ENCODE data around the gene TSPYL4.
A peak's percentile ranks its signal among the peaks of the same experiment; 100 is the strongest.

The TSPYL4 gene

GRCh38 chr6:116277124-116277523 is 23.2 kb upstream of the TSPYL4 start:
- H3K36me3 ChIP-seq (ENCODE audit: control insufficient read depth in 5 of 5, insufficient read depth in 5 of 5, low read length in 5 of 5): peaks cover 5 to 23% (median 7%) of the 10 kb centered on the region in 5 donors
- H3K9me3 ChIP-seq (ENCODE audit: control insufficient read depth in 5 of 5, low read length in 5 of 5): no peaks in the 10 kb centered on the region
- H3K4me1 ChIP-seq (ENCODE audit: control insufficient read depth in 5 of 5, insufficient read depth in 5 of 5, low read length in 5 of 5): peaks cover 14 to 55% (median 52%) of the 10 kb centered on the region in 5 donors
- H3K27ac ChIP-seq (ENCODE audit: low read depth, low read length): no peak overlapping the region
- no peaks in the 10 kb centered on the region for H3K27me3 ChIP-seq (ENCODE audit: control insufficient read depth in 5 of 5, insufficient read depth in 4 of 5, low read length in 5 of 5)
- H3K4me3 ChIP-seq (ENCODE audit: low read depth in 1 of 5, low read length in 5 of 5): peak overlapping the region; percentile 35 to 98 (median 49)
- peak overlapping the region; percentile 6 to 68 (median 60) for H3K9ac ChIP-seq (ENCODE audit: low read length in 5 of 5)

- peaks cover 2 to 21% (median 7%) of the 10 kb centered on the region in 5 donors for H3K36me3 ChIP-seq (ENCODE audit: control insufficient read depth in 5 of 5, insufficient read depth in 5 of 5, low read length in 5 of 5)
- no peak overlapping the region for H3K27ac ChIP-seq (ENCODE audit: low read depth, low read length)
- H3K9me3 ChIP-seq (ENCODE audit: control insufficient read depth in 5 of 5, low read length in 5 of 5): no peaks in the 10 kb centered on the region
- H3K4me1 ChIP-seq (ENCODE audit: control insufficient read depth in 5 of 5, insufficient read depth in 5 of 5, low read length in 5 of 5): peaks cover 2 to 13% (median 12%) of the 10 kb centered on the region in 5 donors
- no peak overlapping the region for H3K9ac ChIP-seq (ENCODE audit: low read length in 5 of 5)
- H3K4me3 ChIP-seq (ENCODE audit: low read depth in 1 of 5, low read length in 5 of 5): no peak overlapping the region
- no peaks in the 10 kb centered on the region for H3K27me3 ChIP-seq (ENCODE audit: control insufficient read depth in 5 of 5, insufficient read depth in 4 of 5, low read length in 5 of 5)
Measured at GRCh38 chr6:116271149-116271708, 17.4 kb upstream of the TSPYL4 start.

- Histone ChIP-seq H3K4me3 (ENCODE audit: low read depth in 1 of 5, low read length in 5 of 5) (no peak overlapping the region), H3K27me3 (ENCODE audit: control insufficient read depth in 5 of 5, insufficient read depth in 4 of 5, low read length in 5 of 5) (no peaks in the 10 kb centered on the region), H3K36me3 (ENCODE audit: control insufficient read depth in 5 of 5, insufficient read depth in 5 of 5, low read length in 5 of 5) (peaks cover 2 to 23% (median 4%) of the 10 kb centered on the region in 5 donors), H3K4me1 (ENCODE audit: control insufficient read depth in 5 of 5, insufficient read depth in 5 of 5, low read length in 5 of 5) (no peaks in the 10 kb centered on the region), H3K9ac (ENCODE audit: low read length in 5 of 5) (no peak overlapping the region), H3K9me3 (ENCODE audit: control insufficient read depth in 5 of 5, low read length in 5 of 5) (peaks cover 0 to 1% (median 0%) of the 10 kb centered on the region in 5 donors), H3K27ac (ENCODE audit: low read depth, low read length) (no peak overlapping the region)
Measured at GRCh38 chr6:116268589-116269293, 14.9 kb upstream of the TSPYL4 start.

GRCh38 chr6:116267836-116268588 is 14.1 kb upstream of the TSPYL4 start:
- Histone ChIP-seq H3K4me3 (ENCODE audit: low read depth in 1 of 5, low read length in 5 of 5) (no peak overlapping the region), H3K27me3 (ENCODE audit: control insufficient read depth in 5 of 5, insufficient read depth in 4 of 5, low read length in 5 of 5) (no peaks in the 10 kb centered on the region), H3K36me3 (ENCODE audit: control insufficient read depth in 5 of 5, insufficient read depth in 5 of 5, low read length in 5 of 5) (peaks cover 0 to 17% (median 4%) of the 10 kb centered on the region in 5 donors), H3K9me3 (ENCODE audit: control insufficient read depth in 5 of 5, low read length in 5 of 5) (peaks cover 0 to 5% (median 0%) of the 10 kb centered on the region in 5 donors), H3K9ac (ENCODE audit: low read length in 5 of 5) (no peak overlapping the region), H3K4me1 (ENCODE audit: control insufficient read depth in 5 of 5, insufficient read depth in 5 of 5, low read length in 5 of 5) (no peaks in the 10 kb centered on the region), H3K27ac (ENCODE audit: low read depth, low read length) (no peak overlapping the region)

- H3K9ac ChIP-seq (ENCODE audit: low read length in 5 of 5): no peak overlapping the region
Measured at GRCh38 chr6:116266803-116267202, 12.9 kb upstream of the TSPYL4 start.

GRCh38 chr6:116265041-116265829 is 11.4 kb upstream of the TSPYL4 start:
- Histone ChIP-seq H3K27ac (ENCODE audit: low read depth, low read length) (no peak overlapping the region), H3K9me3 (ENCODE audit: control insufficient read depth in 5 of 5, low read length in 5 of 5) (peaks cover 0 to 5% (median 0%) of the 10 kb centered on the region in 5 donors), H3K4me1 (ENCODE audit: control insufficient read depth in 5 of 5, insufficient read depth in 5 of 5, low read length in 5 of 5) (no peaks in the 10 kb centered on the region), H3K9ac (ENCODE audit: low read length in 5 of 5) (no peak overlapping the region), H3K4me3 (ENCODE audit: low read depth in 1 of 5, low read length in 5 of 5) (no peak overlapping the region), H3K27me3 (ENCODE audit: control insufficient read depth in 5 of 5, insufficient read depth in 4 of 5, low read length in 5 of 5) (no peaks in the 10 kb centered on the region), H3K36me3 (ENCODE audit: control insufficient read depth in 5 of 5, insufficient read depth in 5 of 5, low read length in 5 of 5) (peaks cover 0 to 8% (median 0%) of the 10 kb centered on the region in 5 donors)

More at GRCh38 chr6:116266803-116267202, 12.9 kb upstream of the TSPYL4 start:
- no peak overlapping the region for H3K27ac ChIP-seq (ENCODE audit: low read depth, low read length)
- H3K9me3 ChIP-seq (ENCODE audit: control insufficient read depth in 5 of 5, low read length in 5 of 5): peaks cover 0 to 5% (median 0%) of the 10 kb centered on the region in 5 donors
- no peaks in the 10 kb centered on the region for H3K27me3 ChIP-seq (ENCODE audit: control insufficient read depth in 5 of 5, insufficient read depth in 4 of 5, low read length in 5 of 5)
- no peak overlapping the region for H3K4me3 ChIP-seq (ENCODE audit: low read depth in 1 of 5, low read length in 5 of 5)
- H3K36me3 ChIP-seq (ENCODE audit: control insufficient read depth in 5 of 5, insufficient read depth in 5 of 5, low read length in 5 of 5): peaks cover 0 to 12% (median 0%) of the 10 kb centered on the region in 5 donors
- no peaks in the 10 kb centered on the region for H3K4me1 ChIP-seq (ENCODE audit: control insufficient read depth in 5 of 5, insufficient read depth in 5 of 5, low read length in 5 of 5)

- no peaks in the 10 kb centered on the region for H3K27me3 ChIP-seq (ENCODE audit: control insufficient read depth in 5 of 5, insufficient read depth in 4 of 5, low read length in 5 of 5)
- no peak overlapping the region for H3K27ac ChIP-seq (ENCODE audit: low read depth, low read length)
- peaks cover 0 to 5% (median 0%) of the 10 kb centered on the region in 5 donors for H3K9me3 ChIP-seq (ENCODE audit: control insufficient read depth in 5 of 5, low read length in 5 of 5)
- peaks cover 0 to 11% (median 4%) of the 10 kb centered on the region in 5 donors for H3K36me3 ChIP-seq (ENCODE audit: control insufficient read depth in 5 of 5, insufficient read depth in 5 of 5, low read length in 5 of 5)
- no peak overlapping the region for H3K4me3 ChIP-seq (ENCODE audit: low read depth in 1 of 5, low read length in 5 of 5)
- no peaks in the 10 kb centered on the region for H3K4me1 ChIP-seq (ENCODE audit: control insufficient read depth in 5 of 5, insufficient read depth in 5 of 5, low read length in 5 of 5)
- no peak overlapping the region for H3K9ac ChIP-seq (ENCODE audit: low read length in 5 of 5)
Measured at GRCh38 chr6:116263353-116263752, 9.5 kb upstream of the TSPYL4 start.

- H3K9me3 ChIP-seq (ENCODE audit: control insufficient read depth in 5 of 5, low read length in 5 of 5): peaks cover 0 to 1% (median 0%) of the 10 kb centered on the region in 5 donors
- no peak overlapping the region for H3K9ac ChIP-seq (ENCODE audit: low read length in 5 of 5)
- H3K36me3 ChIP-seq (ENCODE audit: control insufficient read depth in 5 of 5, insufficient read depth in 5 of 5, low read length in 5 of 5): peaks cover 0 to 5% (median 4%) of the 10 kb centered on the region in 5 donors
- H3K4me1 ChIP-seq (ENCODE audit: control insufficient read depth in 5 of 5, insufficient read depth in 5 of 5, low read length in 5 of 5): peaks cover 0 to 15% (median 11%) of the 10 kb centered on the region in 5 donors
- no peak overlapping the region for H3K27ac ChIP-seq (ENCODE audit: low read depth, low read length)
- H3K4me3 ChIP-seq (ENCODE audit: low read depth in 1 of 5, low read length in 5 of 5): no peak overlapping the region
- H3K27me3 ChIP-seq (ENCODE audit: control insufficient read depth in 5 of 5, insufficient read depth in 4 of 5, low read length in 5 of 5): no peaks in the 10 kb centered on the region
Measured at GRCh38 chr6:116258520-116258919, 4.6 kb upstream of the TSPYL4 start.

GRCh38 chr6:116256694-116257093 is 2.8 kb upstream of the TSPYL4 start:
- H3K27ac ChIP-seq (ENCODE audit: low read depth, low read length): no peak overlapping the region
- H3K9me3 ChIP-seq (ENCODE audit: control insufficient read depth in 5 of 5, low read length in 5 of 5): no peaks in the 10 kb centered on the region
- peaks cover 0 to 33% (median 29%) of the 10 kb centered on the region in 5 donors for H3K4me1 ChIP-seq (ENCODE audit: control insufficient read depth in 5 of 5, insufficient read depth in 5 of 5, low read length in 5 of 5)
- H3K4me3 ChIP-seq (ENCODE audit: low read depth in 1 of 5, low read length in 5 of 5): no peak overlapping the region
- no peak overlapping the region for H3K9ac ChIP-seq (ENCODE audit: low read length in 5 of 5)
- H3K27me3 ChIP-seq (ENCODE audit: control insufficient read depth in 5 of 5, insufficient read depth in 4 of 5, low read length in 5 of 5): no peaks in the 10 kb centered on the region
- H3K36me3 ChIP-seq (ENCODE audit: control insufficient read depth in 5 of 5, insufficient read depth in 5 of 5, low read length in 5 of 5): peaks cover 0 to 5% (median 4%) of the 10 kb centered on the region in 5 donors

Data from subcutaneous abdominal adipose tissue (tissue), 5 donors.